Lower lobe of right lung (tissue), 2 donors: Measurements from ENCODE around the gene NID1. TPM values are rescaled to one million over a fixed set of nuclear protein-coding genes. Genes with fewer than 3 reads are reported as not detected.
A peak's percentile ranks its signal among the peaks of the same experiment; 100 is the strongest.

Experiments used
- ATAC-seq, 2 donors: fragments of 200-7000 bp; cut with Tn5 transposase; one replicate each; pipeline ENCODE4 v1.9.1; 2020 to 2022; ENCODE audit warnings: mild to moderate bottlenecking in 2 of 2, moderate library complexity in 2 of 2
- DNase-seq: peaks from one replicate; pipeline ENCODE4 v3.0.0-alpha.2; 2020
- H3K27ac ChIP-seq: fragments of 200-600 bp; one replicate; pipeline ENCODE4 v1.8.0; 2022
- H3K27me3 ChIP-seq: fragments of 200-600 bp; one replicate; pipeline ENCODE4 v1.8.0; 2022; ENCODE audit warnings: low read depth
- H3K36me3 ChIP-seq: fragments of 200-600 bp; one replicate; pipeline ENCODE4 v1.8.0; 2022; ENCODE audit warnings: mild to moderate bottlenecking
- H3K4me1 ChIP-seq: fragments of 200-600 bp; one replicate; pipeline ENCODE4 v1.8.0; 2022
- H3K4me3 ChIP-seq: fragments of 200-600 bp; one replicate; pipeline ENCODE4 v1.8.0; 2022; ENCODE audit warnings: mild to moderate bottlenecking
- H3K9me3 ChIP-seq: fragments of 200-600 bp; one replicate; pipeline ENCODE4 v1.8.0; 2022
- CTCF ChIP-seq: fragments of 200-600 bp; IDR thresholded peaks from one replicate; pipeline ENCODE4 v1.8.0; 2022; ENCODE audit warnings: antibody characterized with exemption, mild to moderate bottlenecking
- intact Hi-C: fragments of 100-400 bp; cut with DNase I; formaldehyde crosslinking; loops from one replicate; pipeline ENCODE4 v1.11.0; 2022
- total RNA-seq: library from RNA; stranded (reverse); fragmentation: NEBNext Ultra II Directional; extraction: Animal tissue kit (Norgen Biotek cat#: 25700); gene quantifications from one replicate; pipeline ENCODE4 v1.2.1, GENCODE V29; 2021
- donor health status: DM: no; HTN: yes; CAD: no; lungs with severe emphysema.

Gene NID1
- total RNA-seq, 1 donor from 2014 or later, result 46.6 TPM

GRCh38 chr1:236060286-236060685 lies 4.6 kb downstream of the NID1 start:
- peaks cover 38% of the 10 kb centered on the region for H3K4me1 ChIP-seq
- TF ChIP-seq CTCF, result no peak
- H3K27me3 ChIP-seq, result peaks cover 14% of the 10 kb centered on the region
- DNase-seq (no peak), ATAC-seq (no peak)
- no peaks in the 10 kb centered on the region for H3K36me3 ChIP-seq
- no peak overlapping the region for H3K4me3 ChIP-seq
- no peak overlapping the region for H3K27ac ChIP-seq
- intact Hi-C loops, result no loop called here
- no peaks in the 10 kb centered on the region for H3K9me3 ChIP-seq

DNA sequence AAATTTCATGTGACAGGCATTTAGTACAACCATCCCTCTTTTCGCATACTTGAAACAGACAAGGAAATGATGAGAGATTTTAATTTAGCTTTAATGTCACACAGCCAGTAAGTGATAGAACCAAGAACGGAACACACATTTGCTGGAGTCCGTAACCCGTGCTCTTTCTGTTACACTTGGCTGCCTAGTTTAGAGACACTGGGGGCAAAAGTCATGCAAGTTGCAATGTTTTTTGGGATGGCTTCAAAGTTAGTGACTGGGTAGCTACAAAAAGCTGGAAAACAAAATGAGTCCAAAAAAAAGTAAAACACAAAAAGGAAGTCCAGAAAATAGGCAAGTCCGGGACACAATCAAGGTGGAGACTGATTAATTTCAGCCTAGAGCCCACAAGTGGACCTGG lies 5.9 kb downstream of the NID1 start:
- Histone ChIP-seq H3K4me1 (peaks cover 26% of the 10 kb centered on the region), H3K4me3 (no peak overlapping the region), H3K9me3 (no peaks in the 10 kb centered on the region), H3K27me3 (peaks cover 2% of the 10 kb centered on the region), H3K27ac (no peak overlapping the region), H3K36me3 (no peaks in the 10 kb centered on the region)
- no peak for ATAC-seq
- no peak for TF ChIP-seq CTCF
- intact Hi-C loops, result no loop called here
- no peak for DNase-seq

DNA sequence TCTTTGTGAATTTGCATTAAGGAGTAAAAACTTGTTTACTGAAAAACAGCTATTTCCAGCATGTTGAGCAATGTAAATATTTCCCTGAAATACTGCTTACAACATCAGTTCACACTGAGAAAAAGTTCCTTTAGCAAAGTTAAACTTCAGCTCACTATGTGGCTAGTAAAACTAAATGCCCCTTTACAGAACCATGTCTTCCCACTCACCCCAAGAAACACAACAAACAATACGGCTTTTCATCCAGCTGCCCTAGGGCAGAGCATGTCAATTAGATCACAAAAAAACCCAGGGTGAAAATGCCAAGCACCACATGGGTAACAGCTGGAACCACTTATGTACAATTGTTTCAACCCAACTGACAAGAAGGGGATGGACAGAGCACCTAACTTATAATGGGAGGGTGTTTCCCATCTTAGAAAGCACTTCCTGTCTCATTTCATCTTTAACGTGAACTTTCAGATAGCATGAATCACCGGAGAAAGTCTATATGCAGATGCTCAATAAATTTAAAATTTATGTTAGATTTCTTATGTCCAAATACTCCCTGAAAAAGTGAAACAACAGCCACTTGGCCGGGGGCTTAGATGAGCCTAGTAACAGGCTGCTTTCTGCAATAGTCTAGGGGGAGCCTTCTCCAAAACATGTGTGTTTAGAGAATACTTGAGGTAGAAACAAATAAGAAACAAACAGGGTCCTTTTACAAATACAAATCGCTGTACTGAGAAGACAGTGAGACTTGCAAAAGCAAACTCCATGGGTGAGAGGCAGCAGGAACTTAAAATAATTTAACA lies 6.6 kb downstream of the NID1 start:
- intact Hi-C loops, result no loop called here
- no peaks in the 10 kb centered on the region for H3K27me3 ChIP-seq

GRCh38 chr1:236057546-236057945 lies 7.3 kb downstream of the NID1 start:
- H3K27ac ChIP-seq, result no peak overlapping the region
- H3K36me3 ChIP-seq, result no peaks in the 10 kb centered on the region
- H3K27me3 ChIP-seq, result no peaks in the 10 kb centered on the region
- H3K9me3 ChIP-seq, result no peaks in the 10 kb centered on the region
- no peak for TF ChIP-seq CTCF
- ATAC-seq, result no peak
- no peak overlapping the region for H3K4me3 ChIP-seq
- H3K4me1 ChIP-seq, result peaks cover 20% of the 10 kb centered on the region
- no peak for DNase-seq
- intact Hi-C loops, result no loop called here

More for the DNA sequence above, 6.6 kb downstream of the NID1 start:
- no peak overlapping the region for H3K4me3 ChIP-seq
- H3K9me3 ChIP-seq, result no peaks in the 10 kb centered on the region
- H3K4me1 ChIP-seq, result peaks cover 20% of the 10 kb centered on the region
- ATAC-seq, result no peak
- no peak for TF ChIP-seq CTCF
- no peaks in the 10 kb centered on the region for H3K36me3 ChIP-seq
- DNase-seq, result no peak
- H3K27ac ChIP-seq, result no peak overlapping the region

DNA sequence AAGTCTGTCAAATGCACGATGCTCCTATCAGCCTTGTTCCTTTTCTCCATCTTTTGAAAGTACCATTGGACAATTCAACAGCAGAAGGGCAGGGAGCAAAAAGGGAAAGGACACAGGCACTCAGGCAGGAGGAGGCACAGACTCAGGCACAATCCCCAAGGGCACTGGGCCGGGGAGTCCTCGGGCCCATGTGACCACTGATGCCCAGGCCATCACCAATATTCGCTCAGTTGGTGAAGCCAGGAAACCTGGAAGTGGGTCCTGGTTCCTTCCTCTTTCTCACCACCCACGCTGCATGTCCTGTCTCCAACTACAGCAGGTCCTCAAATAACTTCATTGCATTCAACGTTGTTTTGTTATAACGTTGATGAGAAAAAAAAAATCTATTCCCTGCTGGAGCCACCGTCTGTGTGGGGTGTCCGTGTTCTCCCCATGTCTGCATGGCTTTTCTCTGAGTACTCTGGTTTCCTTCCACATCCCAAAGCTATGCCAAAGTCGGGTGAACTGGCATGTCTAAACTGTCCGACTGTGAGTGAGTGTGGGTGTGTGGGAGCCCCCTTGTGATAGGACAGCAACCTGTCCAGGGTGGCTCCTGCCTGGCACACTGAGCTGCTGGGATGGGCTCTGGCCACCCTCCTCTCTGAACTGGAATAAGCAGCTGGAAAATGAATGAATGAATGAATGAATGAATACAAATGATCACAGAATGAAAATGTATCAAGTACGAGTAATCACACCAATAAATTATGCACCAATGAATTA lies 12.5 kb downstream of the NID1 start:
- Histone ChIP-seq H3K27me3 (no peaks in the 10 kb centered on the region), H3K27ac (no peak overlapping the region), H3K4me1 (peaks cover 16% of the 10 kb centered on the region), H3K9me3 (no peaks in the 10 kb centered on the region), H3K4me3 (no peak overlapping the region), H3K36me3 (peaks cover 11% of the 10 kb centered on the region)
- TF ChIP-seq CTCF, result no peak
- intact Hi-C loops, result no loop called here
- DNase-seq (no peak), ATAC-seq (peak in 1 of 2 donors; percentile 46)
